GM12873 (cell line): Measurements from ENCODE around the gene ZDHHC12.

Experiments used
- TF ChIP-seq, protein P1 (sequence below): IDR thresholded peaks from 2 replicates; pipeline ENCODE4 v1.5.1; 2012; ENCODE audit warnings: low read depth, mild to moderate bottlenecking, moderate library complexity, low read length, control low read depth; ENCODE audit not compliant: insufficient read depth; ENCODE audit errors: missing control alignments

The ZDHHC12 gene

DNA sequence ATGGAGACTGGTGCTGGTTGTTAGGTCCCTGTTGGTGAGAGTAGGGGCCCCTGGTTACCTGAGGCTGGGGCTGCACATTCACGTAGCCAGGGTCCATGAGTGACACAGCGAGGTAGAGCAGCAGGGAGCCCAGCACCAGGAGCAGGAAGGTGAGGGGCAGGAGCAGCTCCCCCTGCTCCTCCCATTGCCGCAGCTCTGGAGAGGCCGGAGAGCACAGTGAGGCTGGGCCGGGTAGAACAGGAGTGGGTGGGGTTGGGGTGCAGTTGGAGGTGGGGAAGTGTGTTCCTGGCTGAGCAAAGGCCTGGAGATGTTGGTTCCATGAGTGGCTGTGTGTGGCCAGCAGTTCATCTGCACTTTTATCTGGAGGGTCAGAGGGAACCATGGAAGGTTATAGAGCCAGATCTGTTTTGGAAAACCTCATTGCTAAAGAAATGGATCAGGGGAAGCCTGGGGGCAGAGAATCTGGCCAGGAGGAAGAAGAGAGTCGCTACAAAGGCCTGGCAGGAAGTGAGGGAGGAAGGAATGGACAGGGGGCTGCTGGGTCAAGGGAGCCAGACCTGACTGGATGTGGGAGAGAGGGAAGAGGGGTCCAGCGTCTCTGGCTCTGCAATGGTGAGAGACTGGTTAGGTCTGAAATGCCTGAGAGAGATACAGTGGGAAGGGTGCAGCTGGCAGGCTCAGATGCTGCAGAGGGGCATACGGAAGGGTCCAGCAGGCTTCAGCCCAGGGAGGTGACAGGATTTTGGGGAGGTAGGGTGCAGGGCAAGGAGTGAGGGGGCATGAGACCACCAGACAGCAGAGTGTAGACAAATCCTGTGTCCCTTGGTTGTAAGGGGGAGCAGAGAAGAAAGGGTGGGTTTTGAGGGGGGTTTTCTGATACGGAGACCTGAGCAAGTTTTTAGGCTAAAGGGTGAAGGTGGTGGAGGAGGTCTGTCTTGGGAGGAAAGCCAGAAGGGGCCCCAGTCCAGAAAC is 1.3 kb downstream of the ZDHHC12 start:
- TF ChIP-seq, protein P1, sequence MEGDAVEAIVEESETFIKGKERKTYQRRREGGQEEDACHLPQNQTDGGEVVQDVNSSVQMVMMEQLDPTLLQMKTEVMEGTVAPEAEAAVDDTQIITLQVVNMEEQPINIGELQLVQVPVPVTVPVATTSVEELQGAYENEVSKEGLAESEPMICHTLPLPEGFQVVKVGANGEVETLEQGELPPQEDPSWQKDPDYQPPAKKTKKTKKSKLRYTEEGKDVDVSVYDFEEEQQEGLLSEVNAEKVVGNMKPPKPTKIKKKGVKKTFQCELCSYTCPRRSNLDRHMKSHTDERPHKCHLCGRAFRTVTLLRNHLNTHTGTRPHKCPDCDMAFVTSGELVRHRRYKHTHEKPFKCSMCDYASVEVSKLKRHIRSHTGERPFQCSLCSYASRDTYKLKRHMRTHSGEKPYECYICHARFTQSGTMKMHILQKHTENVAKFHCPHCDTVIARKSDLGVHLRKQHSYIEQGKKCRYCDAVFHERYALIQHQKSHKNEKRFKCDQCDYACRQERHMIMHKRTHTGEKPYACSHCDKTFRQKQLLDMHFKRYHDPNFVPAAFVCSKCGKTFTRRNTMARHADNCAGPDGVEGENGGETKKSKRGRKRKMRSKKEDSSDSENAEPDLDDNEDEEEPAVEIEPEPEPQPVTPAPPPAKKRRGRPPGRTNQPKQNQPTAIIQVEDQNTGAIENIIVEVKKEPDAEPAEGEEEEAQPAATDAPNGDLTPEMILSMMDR = no peak

DNA sequence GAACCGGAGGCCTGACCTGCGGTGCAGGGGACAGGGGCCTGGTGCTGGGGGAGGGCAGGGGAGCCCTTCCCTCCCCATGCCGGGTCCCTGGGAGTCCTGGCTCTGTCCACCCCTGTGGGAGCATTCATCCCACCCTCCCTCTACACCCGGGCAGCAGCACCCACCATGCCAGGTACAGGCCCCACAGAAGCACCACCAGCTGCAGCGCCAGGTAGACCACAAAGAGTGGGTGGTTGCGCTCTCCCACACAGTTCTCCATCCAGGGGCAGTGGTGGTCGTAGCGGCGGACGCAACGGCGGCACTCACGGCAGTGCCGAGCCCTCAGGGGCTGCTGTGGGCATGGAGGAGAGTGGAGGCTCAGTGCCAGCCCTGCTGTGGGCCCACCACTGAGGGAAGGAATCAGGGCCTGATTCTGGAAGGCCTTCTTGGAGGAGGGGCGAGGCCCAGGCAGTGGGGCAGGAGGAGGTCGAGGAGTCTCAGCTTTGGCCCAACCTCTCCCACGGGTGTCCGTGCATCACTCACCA is 2.4 kb downstream of the ZDHHC12 start:
- TF ChIP-seq, protein P1 = no peak

DNA sequence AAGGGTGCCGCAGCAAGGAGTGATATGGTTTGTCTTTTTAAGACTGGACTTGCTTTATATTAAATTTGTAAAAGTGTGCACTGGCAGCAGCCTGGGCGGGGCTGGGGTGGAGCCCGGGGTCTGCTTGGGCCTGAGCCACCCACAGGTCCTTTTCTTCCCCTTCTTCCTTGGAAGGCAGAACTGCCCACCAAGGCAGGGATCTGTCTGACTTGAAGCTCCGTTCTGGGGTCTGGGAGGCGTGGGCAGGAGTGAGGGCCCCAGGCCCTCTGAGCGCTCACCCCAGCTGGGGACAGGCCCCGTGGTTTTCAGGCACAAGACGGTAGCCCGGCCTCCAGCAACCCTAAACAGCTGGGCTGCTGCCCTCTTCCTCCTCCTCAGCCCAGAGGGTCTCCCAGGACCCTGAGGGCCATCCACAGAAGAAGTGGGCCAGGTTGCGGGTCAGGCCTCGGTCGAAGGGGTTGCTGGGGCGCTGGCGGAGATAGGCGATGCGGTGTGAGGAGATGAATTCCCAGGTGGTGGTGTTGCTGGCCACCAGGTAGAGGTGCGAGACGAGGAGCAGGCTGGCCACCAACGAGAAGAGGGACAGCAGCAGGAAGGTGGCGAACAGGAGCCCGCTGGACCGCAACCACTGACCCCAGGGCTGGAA is 3.0 kb downstream of the ZDHHC12 start:
- TF ChIP-seq, protein P1 = no peak

DNA sequence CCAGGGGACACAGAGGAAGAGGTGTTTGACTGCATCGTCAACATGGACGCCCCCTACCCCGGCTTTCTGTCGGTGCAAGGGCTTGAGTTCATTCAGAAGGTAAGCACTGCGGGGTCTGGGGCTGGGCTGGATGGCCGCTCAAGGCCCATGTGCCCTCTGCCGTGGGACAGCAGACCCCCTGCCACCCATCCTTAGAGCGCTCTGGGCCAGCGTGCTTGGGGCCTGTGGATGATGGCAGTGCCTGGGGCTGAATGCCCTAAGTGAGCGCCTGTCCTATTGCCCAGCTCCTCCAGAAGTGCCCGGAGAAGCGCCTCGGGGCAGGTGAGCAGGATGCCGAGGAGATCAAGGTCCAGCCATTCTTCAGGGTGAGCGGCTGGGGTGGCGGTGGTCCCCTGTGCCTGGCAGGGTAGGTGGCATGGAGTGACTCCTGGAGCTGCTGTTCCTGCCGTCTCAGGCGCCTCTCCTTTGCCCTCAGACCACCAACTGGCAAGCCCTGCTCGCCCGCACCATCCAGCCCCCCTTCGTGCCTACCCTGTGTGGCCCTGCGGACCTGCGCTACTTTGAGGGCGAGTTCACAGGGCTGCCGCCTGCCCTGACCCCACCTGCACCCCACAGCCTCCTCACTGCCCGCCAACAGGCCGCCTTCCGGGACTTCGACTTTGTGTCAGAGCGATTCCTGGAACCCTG is 3.9 kb downstream of the ZDHHC12 start:
- TF ChIP-seq, protein P1 = no peak

DNA sequence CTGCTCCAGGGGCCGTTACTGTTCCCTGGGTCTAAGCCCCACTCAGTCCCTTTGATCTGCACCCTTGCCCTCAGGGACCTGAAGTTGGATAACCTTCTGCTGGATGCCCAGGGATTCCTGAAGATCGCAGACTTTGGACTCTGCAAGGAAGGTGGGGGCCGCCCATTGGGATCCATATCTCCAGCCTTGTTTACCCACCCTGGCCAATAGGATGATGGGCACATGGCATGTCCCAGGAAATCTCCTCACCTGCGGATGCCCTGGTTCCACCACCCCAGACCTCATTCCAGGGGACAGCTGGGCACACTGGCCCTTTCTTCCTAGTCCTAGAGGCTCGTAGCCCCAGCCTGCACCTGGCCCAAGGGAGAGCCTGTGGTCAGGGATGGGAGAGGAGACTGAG is 5.5 kb downstream of the ZDHHC12 start:
- TF ChIP-seq, protein P1 = no peak

DNA sequence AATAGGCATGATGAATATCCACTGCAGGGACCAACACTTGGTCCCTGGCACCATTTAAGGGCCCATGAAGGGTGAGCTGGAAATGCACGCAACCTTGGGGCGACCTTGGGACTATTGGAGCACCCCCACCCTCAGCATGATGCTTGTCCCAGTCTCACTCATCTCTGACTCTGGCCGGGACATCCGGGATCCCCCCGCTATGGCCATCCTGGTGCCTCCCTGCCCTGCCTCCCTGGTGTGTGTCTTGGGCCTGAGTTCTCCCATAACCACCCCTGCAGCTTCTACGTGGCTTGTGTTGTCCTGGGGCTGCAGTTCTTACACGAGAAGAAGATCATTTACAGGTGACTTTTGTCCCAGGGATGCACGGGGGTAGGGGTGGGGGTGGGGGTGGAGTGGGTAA is 5.9 kb downstream of the ZDHHC12 start:
- TF ChIP-seq, protein P1 = no peak
